GM19025 (cell line): ENCODE data around the gene GALK2.
"Not testable (repeated sequence)": the region's sequence is repeated elsewhere in the genome, so short reads cannot be mapped to it uniquely, and the experiment has no call there.

Experiments used
- ATAC-seq: cut with Tn5 transposase; IDR thresholded peaks from one replicate; pipeline ENCODE4 v1.9.1; 2021; ENCODE audit warnings: mild to moderate bottlenecking, low read depth, moderate library complexity; ENCODE audit not compliant: unreplicated experiment

GALK2 gene

GRCh38 chr15:49323207-49323606 lies 153.2 kb downstream of the GALK2 start:
- ATAC-seq = no peak

GRCh38 chr15:49327927-49328326 lies 157.9 kb downstream of the GALK2 start:
- ATAC-seq = no peak

GRCh38 chr15:49328941-49329340 lies 158.9 kb downstream of the GALK2 start:
- ATAC-seq = no peak

GRCh38 chr15:49330166-49330565 lies 160.1 kb downstream of the GALK2 start:
- no peak for ATAC-seq

- no peak for ATAC-seq
These were observed 161.4 kb downstream of the GALK2 start for GRCh38 chr15:49331442-49331841.

GRCh38 chr15:49331951-49332350 lies 161.9 kb downstream of the GALK2 start:
- no peak for ATAC-seq

DNA sequence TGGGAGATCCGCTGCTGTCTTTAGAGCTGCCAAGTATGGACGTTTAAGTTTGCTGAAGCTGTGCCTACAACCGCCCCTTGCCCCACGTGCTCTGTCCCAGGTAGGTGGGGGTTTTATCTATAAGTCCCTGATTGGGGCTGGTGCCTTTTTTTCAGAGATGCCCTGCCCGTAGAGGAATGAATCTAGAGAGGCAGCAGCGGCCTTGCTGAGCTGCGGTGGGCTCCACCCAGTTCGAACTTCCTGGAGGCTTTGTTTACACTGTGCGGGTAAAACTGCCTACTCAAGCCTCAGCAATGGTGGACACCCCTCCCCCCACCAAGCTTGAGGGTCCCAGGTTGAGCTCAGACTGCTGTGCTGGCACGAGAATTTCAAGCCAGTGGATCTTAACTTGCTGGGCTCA lies 169.6 kb downstream of the GALK2 start:
- ATAC-seq = no peak

DNA sequence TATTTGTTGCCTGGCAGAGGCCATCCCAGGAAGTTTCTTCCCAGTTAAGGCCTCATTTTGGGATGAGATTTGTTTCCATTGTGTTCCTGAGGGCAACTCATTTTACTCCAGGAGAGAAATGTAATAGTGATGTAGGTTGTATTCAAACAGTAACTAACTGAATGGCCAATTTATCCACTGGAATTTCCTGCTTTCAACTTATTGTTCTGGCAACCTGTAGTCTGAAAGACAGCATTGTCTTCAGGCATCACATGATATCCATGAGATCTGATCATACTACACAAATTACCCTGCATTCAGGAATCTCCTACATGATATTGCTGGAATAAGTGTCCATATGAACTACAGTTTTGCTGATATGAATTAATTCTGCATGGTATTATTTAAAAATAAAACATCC lies 173.5 kb downstream of the GALK2 start:
- no peak for ATAC-seq

GRCh38 chr15:49354439-49354838 lies 184.4 kb downstream of the GALK2 start:
- not testable (repeated sequence) for ATAC-seq

GRCh38 chr15:49361370-49361769 lies 191.3 kb downstream of the GALK2 start:
- no peak for ATAC-seq

DNA sequence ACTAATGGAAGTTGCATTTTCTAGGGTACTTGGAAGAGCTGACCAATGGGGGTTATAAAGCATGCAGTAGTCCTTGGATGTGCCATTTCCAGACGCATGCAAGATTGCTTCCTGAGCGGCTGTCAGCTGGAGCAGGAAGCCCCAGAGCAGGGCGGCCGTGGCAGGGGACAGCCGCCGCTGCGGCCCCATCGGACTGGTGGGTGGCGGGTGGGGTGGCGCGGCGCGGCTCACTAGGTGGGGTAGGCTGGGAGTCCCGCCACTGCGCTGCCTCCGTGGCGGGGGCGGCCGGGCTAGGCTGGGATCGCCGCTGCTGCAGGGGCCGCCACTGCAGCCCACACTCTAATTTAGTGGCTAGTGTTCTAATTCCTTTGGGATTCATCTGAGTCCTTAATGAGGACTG lies 196.4 kb downstream of the GALK2 start:
- no peak for ATAC-seq

- ATAC-seq = no peak
These were observed 200.7 kb downstream of the GALK2 start for GRCh38 chr15:49370782-49371181.

DNA sequence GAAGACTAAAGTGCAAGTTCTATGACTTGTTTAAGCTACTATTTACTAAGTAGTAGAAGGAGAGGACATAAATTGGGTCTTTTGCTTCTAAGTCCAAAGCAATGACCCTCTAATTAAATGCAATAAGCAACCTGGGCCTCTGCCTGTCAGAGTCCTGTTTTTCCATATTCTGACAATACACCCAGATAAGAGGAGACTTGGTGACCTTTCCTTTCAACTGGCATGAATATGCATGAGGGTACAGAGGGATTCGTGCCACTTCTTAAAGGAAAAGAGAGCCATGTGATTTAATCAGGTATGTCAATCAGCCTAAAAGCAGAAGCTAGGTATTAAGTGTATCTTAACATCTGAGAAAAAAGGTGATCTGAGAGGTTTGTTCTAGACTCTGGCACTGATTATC lies 202.3 kb downstream of the GALK2 start:
- ATAC-seq = no peak

GRCh38 chr15:49379996-49380395 lies 209.9 kb downstream of the GALK2 start:
- no peak for ATAC-seq

- ATAC-seq = no peak
These were observed 210.9 kb downstream of the GALK2 start for GRCh38 chr15:49380912-49381311.
